Right kidney (tissue), 1 donor: Measurements from ENCODE around the gene STRADA.
"Not testable (repeated sequence)": the region's sequence is repeated elsewhere in the genome, so short reads cannot be mapped to it uniquely, and the experiment has no call there.

Experiments used
- DNase-seq: peaks from one replicate; pipeline ENCODE4 v3.0.0-alpha.2; 2016

STRADA gene

GRCh38 chr17:63760771-63761539 lies 19.4 kb upstream of the STRADA start:
- DNase-seq, result no peak

- no peak for DNase-seq
These were observed 16.8 kb upstream of the STRADA start for GRCh38 chr17:63758428-63758827.

- DNase-seq, result no peak
These were observed 12.4 kb upstream of the STRADA start for GRCh38 chr17:63754046-63754445.

- no peak for DNase-seq
These were observed 11.6 kb upstream of the STRADA start for GRCh38 chr17:63753215-63753614.

- DNase-seq, result no peak
These were observed 11.1 kb upstream of the STRADA start for GRCh38 chr17:63752707-63753106.

- no peak for DNase-seq
These were observed 10.2 kb upstream of the STRADA start for GRCh38 chr17:63751806-63752205.

- DNase-seq, result no peak
These were observed 524 bp downstream of the STRADA start for GRCh38 chr17:63741143-63741407.

- peak; percentile 22 for DNase-seq
These were observed 996 bp downstream of the STRADA start for GRCh38 chr17:63740464-63741142.

GRCh38 chr17:63735691-63736090 lies 5.9 kb downstream of the STRADA start:
- no peak for DNase-seq

- no peak for DNase-seq
These were observed 19.2 kb downstream of the STRADA start for GRCh38 chr17:63722403-63722802.

GRCh38 chr17:63720194-63720593 lies 21.4 kb downstream of the STRADA start:
- not testable (repeated sequence) for DNase-seq

- no peak for DNase-seq
These were observed 22.6 kb downstream of the STRADA start for GRCh38 chr17:63718988-63719387.

GRCh38 chr17:63716426-63716825 lies 25.2 kb downstream of the STRADA start:
- no peak for DNase-seq

- DNase-seq, result no peak
These were observed 26.9 kb downstream of the STRADA start for GRCh38 chr17:63714550-63715277.

- no peak for DNase-seq
These were observed 32.5 kb downstream of the STRADA start for GRCh38 chr17:63709110-63709509.

- DNase-seq, result no peak
These were observed 34.4 kb downstream of the STRADA start for GRCh38 chr17:63707151-63707550.

- DNase-seq, result no peak
These were observed 35.1 kb downstream of the STRADA start for GRCh38 chr17:63706336-63707082.

GRCh38 chr17:63705657-63706056 lies 35.9 kb downstream of the STRADA start:
- DNase-seq, result no peak

GRCh38 chr17:63704836-63705235 lies 36.8 kb downstream of the STRADA start:
- no peak for DNase-seq

GRCh38 chr17:63704259-63704576 lies 37.4 kb downstream of the STRADA start:
- no peak for DNase-seq

GRCh38 chr17:63703556-63704258 lies 37.9 kb downstream of the STRADA start:
- DNase-seq, result no peak

GRCh38 chr17:63703029-63703428 lies 38.6 kb downstream of the STRADA start:
- DNase-seq, result no peak

GRCh38 chr17:63702721-63703015 lies 38.9 kb downstream of the STRADA start:
- no peak for DNase-seq
